Retina (tissue), 1 donor: ENCODE measurements around the gene LINC00305.

Experiments
- DNase-seq: peaks from one replicate; pipeline ENCODE4 v3.0.0-alpha.2; 2016

LINC00305 gene

GRCh38 chr18:64111950-64112349, 36.9 kb downstream of the LINC00305 start:
- DNase-seq = no peak

GRCh38 chr18:64110692-64111480, 38.0 kb downstream of the LINC00305 start:
- no peak for DNase-seq

- no peak for DNase-seq
Observed at GRCh38 chr18:64103986-64104385, 44.9 kb downstream of the LINC00305 start.

GRCh38 chr18:64100116-64100922, 48.6 kb downstream of the LINC00305 start:
- no peak for DNase-seq

GRCh38 chr18:64099244-64099643, 49.6 kb downstream of the LINC00305 start:
- no peak for DNase-seq

GRCh38 chr18:64097497-64097896, 51.4 kb downstream of the LINC00305 start:
- no peak for DNase-seq

- DNase-seq = no peak
Observed at GRCh38 chr18:64095056-64095455, 53.8 kb downstream of the LINC00305 start.

- DNase-seq = no peak
Observed at GRCh38 chr18:64094210-64094609, 54.7 kb downstream of the LINC00305 start.

GRCh38 chr18:64091526-64091925, 57.4 kb downstream of the LINC00305 start:
- no peak for DNase-seq

GRCh38 chr18:64090876-64091275, 58.0 kb downstream of the LINC00305 start:
- DNase-seq = no peak

GRCh38 chr18:64083916-64084315, 65.0 kb downstream of the LINC00305 start:
- no peak for DNase-seq

GRCh38 chr18:64082513-64082912, 66.4 kb downstream of the LINC00305 start:
- no peak for DNase-seq

GRCh38 chr18:64082054-64082453, 66.8 kb downstream of the LINC00305 start:
- no peak for DNase-seq

- no peak for DNase-seq
Observed at GRCh38 chr18:64073971-64074370, 74.9 kb downstream of the LINC00305 start.

- DNase-seq = no peak
Observed at GRCh38 chr18:64055019-64055418, 93.9 kb downstream of the LINC00305 start.

GRCh38 chr18:64053246-64053645, 95.6 kb downstream of the LINC00305 start:
- no peak for DNase-seq

- DNase-seq = no peak
Observed at GRCh38 chr18:64052772-64053171, 96.1 kb downstream of the LINC00305 start.

- DNase-seq = no peak
Observed at GRCh38 chr18:64044616-64045015, 104.3 kb downstream of the LINC00305 start.

- DNase-seq = no peak
Observed at GRCh38 chr18:64042728-64043358, 106.0 kb downstream of the LINC00305 start.

GRCh38 chr18:64037812-64038414, 111.0 kb downstream of the LINC00305 start:
- peak; percentile 65 for DNase-seq

- DNase-seq = peak; percentile 51
Observed at GRCh38 chr18:64032312-64032711, 116.6 kb downstream of the LINC00305 start.

- no peak for DNase-seq
Observed at GRCh38 chr18:64031411-64031810, 117.5 kb downstream of the LINC00305 start.
